Natural killer cell (primary cell): ENCODE results near the gene ATP2A3. TPM values are rescaled to one million over a fixed set of nuclear protein-coding genes. Genes with fewer than 3 reads are reported as not detected.

Experiments
- ATAC-seq, 3 donors: fragments of 150-1000 bp in 2 of 3; fragments of 200-7000 bp in 1 of 3; cut with Tn5 transposase; 1 replicate in 1 of 3; 2 replicates in 2 of 3; pipeline ENCODE4 v1.10.0; 2021; ENCODE audit warnings: mild to moderate bottlenecking in 2 of 3, moderate library complexity in 2 of 3
- DNase-seq, 2 donors: peaks; one replicate each; pipeline versions ENCODE4 v3.0.0 to v3.0.0-alpha.2; 2013 to 2021; ENCODE audit warnings: mixed read lengths in 1 of 2
- H3K27ac ChIP-seq: one replicate; pipeline ENCODE4 v1.5.1; 2013; ENCODE audit warnings: mild to moderate bottlenecking, low read length
- H3K27me3 ChIP-seq: one replicate; pipeline ENCODE4 v1.6.1; 2013; ENCODE audit warnings: low read length; ENCODE audit not compliant: control insufficient read depth, insufficient read depth
- H3K36me3 ChIP-seq: one replicate; pipeline ENCODE4 v1.6.1; 2013; ENCODE audit warnings: low read length; ENCODE audit not compliant: control insufficient read depth, insufficient read depth
- H3K4me1 ChIP-seq: one replicate; pipeline ENCODE4 v1.6.1; 2013; ENCODE audit warnings: low read length; ENCODE audit not compliant: control insufficient read depth, insufficient read depth
- H3K4me3 ChIP-seq: one replicate; pipeline ENCODE4 v1.5.1; 2013; ENCODE audit warnings: low read length
- H3K9me3 ChIP-seq: one replicate; pipeline ENCODE4 v1.6.1; 2013; ENCODE audit warnings: low read length; ENCODE audit not compliant: control insufficient read depth, insufficient read depth
- H3K27ac Mint-ChIP-seq, 2 donors: one replicate each; pipeline ENCODE4 v1.8.0; 2022; ENCODE audit warnings: mild to moderate bottlenecking in 2 of 2, mixed read lengths in 2 of 2, moderate library complexity in 1 of 2
- H3K27me3 Mint-ChIP-seq, 2 donors: one replicate each; pipeline ENCODE4 v1.8.0; 2022; ENCODE audit warnings: low read depth in 2 of 2, mixed read lengths in 2 of 2
- H3K36me3 Mint-ChIP-seq: one replicate; pipeline ENCODE4 v1.8.0; 2022; ENCODE audit warnings: mixed read lengths
- H3K4me1 Mint-ChIP-seq, 2 donors: one replicate each; pipeline ENCODE4 v1.8.0; 2022; ENCODE audit warnings: mixed read lengths in 2 of 2
- H3K4me3 Mint-ChIP-seq: one replicate; pipeline ENCODE4 v1.8.0; 2022; ENCODE audit warnings: mild to moderate bottlenecking, moderate library complexity, mixed read lengths
- H3K9me3 Mint-ChIP-seq, 2 donors: one replicate each; pipeline ENCODE4 v1.8.0; 2022; ENCODE audit warnings: mixed read lengths in 2 of 2
- CTCF ChIP-seq: fragments of 200-600 bp; IDR thresholded peaks from one replicate; pipeline ENCODE4 v1.8.0; 2022; ENCODE audit warnings: antibody characterized with exemption
- WGBS: methylation state at CpG from one replicate; pipeline ENCODE4 v1.1.7; 2013; ENCODE audit warnings: missing lambda C conversion rate; ENCODE audit not compliant: insufficient coverage; 5-methylcytosine and 5-hydroxymethylcytosine counted together
- intact Hi-C: fragments of 100-400 bp; cut with micrococcal nuclease; formaldehyde crosslinking; loops from one replicate; pipeline ENCODE4 v1.14.2; 2022
- total RNA-seq, 4 donors: library from RNA; stranded (reverse); fragments of 120-200 nt in 1 of 4; gene quantifications; one replicate each; pipeline versions ENCODE4 v1.2.3 to v1.2.4, GENCODE V29; 2013 to 2022

The ATP2A3 gene
- total RNA-seq, 3 donors from 2014 or later (not counting 1 experiment from before 2014, with no cell fraction given): 326 to 397 (median 377) TPM

GRCh38 chr17:3903051-3903825, 61.0 kb downstream of the ATP2A3 start:
- DNase-seq (no peak), ATAC-seq (no peak)
- no peak overlapping the region for H3K4me3 ChIP-seq
- Mint-ChIP-seq H3K4me3 (no peak overlapping the region), H3K36me3 (no peaks in the 10 kb centered on the region), H3K4me1 (no peaks in the 10 kb centered on the region), H3K27me3 (peaks cover 0 to 4% of the 10 kb centered on the region in 2 donors), H3K27ac (no peak overlapping the region), H3K9me3 (no peaks in the 10 kb centered on the region)
- intact Hi-C loops: no loop called here
- 85% methylated on average over 24 of the region's 25 CpGs for WGBS
- peaks cover 6% of the 10 kb centered on the region for H3K4me1 ChIP-seq
- no peaks in the 10 kb centered on the region for H3K9me3 ChIP-seq
- no peaks in the 10 kb centered on the region for H3K36me3 ChIP-seq
- no peak overlapping the region for H3K27ac ChIP-seq
- no peaks in the 10 kb centered on the region for H3K27me3 ChIP-seq
- no peak for TF ChIP-seq CTCF

GRCh38 chr17:3900646-3901045, 63.6 kb downstream of the ATP2A3 start:
- ATAC-seq: no peak
- no peaks in the 10 kb centered on the region for H3K9me3 ChIP-seq
- H3K27ac Mint-ChIP-seq: no peak overlapping the region
- no peak for TF ChIP-seq CTCF
- H3K27me3 Mint-ChIP-seq: peaks cover 0 to 4% of the 10 kb centered on the region in 2 donors
- WGBS: 91% methylated on average over 4 of the region's 6 CpGs
- H3K27me3 ChIP-seq: no peaks in the 10 kb centered on the region
- H3K27ac ChIP-seq: no peak overlapping the region
- H3K4me3 Mint-ChIP-seq: no peak overlapping the region
- peaks cover 6% of the 10 kb centered on the region for H3K4me1 ChIP-seq
- intact Hi-C loops: no loop called here
- H3K9me3 Mint-ChIP-seq: no peaks in the 10 kb centered on the region
- no peak overlapping the region for H3K4me3 ChIP-seq
- no peaks in the 10 kb centered on the region for H3K36me3 ChIP-seq
- H3K36me3 Mint-ChIP-seq: no peaks in the 10 kb centered on the region
- DNase-seq: no peak
- H3K4me1 Mint-ChIP-seq: no peaks in the 10 kb centered on the region

GRCh38 chr17:3897731-3898130, 66.5 kb downstream of the ATP2A3 start:
- ATAC-seq: no peak
- H3K27me3 Mint-ChIP-seq: peaks cover 0 to 4% of the 10 kb centered on the region in 2 donors
- Histone ChIP-seq H3K36me3 (no peaks in the 10 kb centered on the region), H3K4me1 (peaks cover 9% of the 10 kb centered on the region), H3K4me3 (no peak overlapping the region), H3K27me3 (no peaks in the 10 kb centered on the region), H3K27ac (no peak overlapping the region), H3K9me3 (no peaks in the 10 kb centered on the region)
- H3K27ac Mint-ChIP-seq: no peak overlapping the region
- TF ChIP-seq CTCF: no peak
- H3K36me3 Mint-ChIP-seq: no peaks in the 10 kb centered on the region
- intact Hi-C loops: no loop called here
- no peaks in the 10 kb centered on the region for H3K9me3 Mint-ChIP-seq
- 90% methylated on average over 12 of the region's 12 CpGs for WGBS
- DNase-seq: no peak
- H3K4me3 Mint-ChIP-seq: no peak overlapping the region
- H3K4me1 Mint-ChIP-seq: peaks cover 8 to 10% of the 10 kb centered on the region in 2 donors

DNA sequence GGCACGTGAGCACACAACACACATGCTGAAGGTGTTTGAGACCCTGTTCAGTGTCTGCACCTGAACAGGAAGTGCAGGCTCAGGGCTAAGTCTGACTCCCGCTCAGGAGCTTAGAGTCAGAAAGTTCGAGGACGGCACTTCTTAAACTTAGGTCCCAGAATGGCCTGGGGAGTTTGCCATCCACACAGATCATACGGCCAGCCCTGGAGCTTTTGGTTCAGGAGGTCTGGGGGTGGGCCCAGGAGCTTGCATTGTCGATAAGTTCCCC, 67.3 kb downstream of the ATP2A3 start:
- no peaks in the 10 kb centered on the region for H3K27me3 ChIP-seq
- H3K4me3 ChIP-seq: no peak overlapping the region
- no peak for DNase-seq
- no peak for TF ChIP-seq CTCF
- no peaks in the 10 kb centered on the region for H3K9me3 Mint-ChIP-seq
- 90% methylated on average over 6 of the region's 6 CpGs for WGBS
- no peak overlapping the region for H3K27ac ChIP-seq
- no peaks in the 10 kb centered on the region for H3K36me3 ChIP-seq
- peaks cover 12% of the 10 kb centered on the region for H3K4me1 ChIP-seq
- intact Hi-C loops: no loop called here
- H3K9me3 ChIP-seq: no peaks in the 10 kb centered on the region
- peaks cover 8 to 14% of the 10 kb centered on the region in 2 donors for H3K4me1 Mint-ChIP-seq
- H3K36me3 Mint-ChIP-seq: no peaks in the 10 kb centered on the region
- H3K27ac Mint-ChIP-seq: no peak overlapping the region
- no peak overlapping the region for H3K4me3 Mint-ChIP-seq
- ATAC-seq: no peak
- peaks cover 0 to 4% of the 10 kb centered on the region in 2 donors for H3K27me3 Mint-ChIP-seq
